ENCODE results near the gene CIB4.

CIB4 gene

GRCh38 chr2:26675651-26676255, 34.6 kb upstream of the CIB4 start:
- TF ChIP-seq, protein P1, sequence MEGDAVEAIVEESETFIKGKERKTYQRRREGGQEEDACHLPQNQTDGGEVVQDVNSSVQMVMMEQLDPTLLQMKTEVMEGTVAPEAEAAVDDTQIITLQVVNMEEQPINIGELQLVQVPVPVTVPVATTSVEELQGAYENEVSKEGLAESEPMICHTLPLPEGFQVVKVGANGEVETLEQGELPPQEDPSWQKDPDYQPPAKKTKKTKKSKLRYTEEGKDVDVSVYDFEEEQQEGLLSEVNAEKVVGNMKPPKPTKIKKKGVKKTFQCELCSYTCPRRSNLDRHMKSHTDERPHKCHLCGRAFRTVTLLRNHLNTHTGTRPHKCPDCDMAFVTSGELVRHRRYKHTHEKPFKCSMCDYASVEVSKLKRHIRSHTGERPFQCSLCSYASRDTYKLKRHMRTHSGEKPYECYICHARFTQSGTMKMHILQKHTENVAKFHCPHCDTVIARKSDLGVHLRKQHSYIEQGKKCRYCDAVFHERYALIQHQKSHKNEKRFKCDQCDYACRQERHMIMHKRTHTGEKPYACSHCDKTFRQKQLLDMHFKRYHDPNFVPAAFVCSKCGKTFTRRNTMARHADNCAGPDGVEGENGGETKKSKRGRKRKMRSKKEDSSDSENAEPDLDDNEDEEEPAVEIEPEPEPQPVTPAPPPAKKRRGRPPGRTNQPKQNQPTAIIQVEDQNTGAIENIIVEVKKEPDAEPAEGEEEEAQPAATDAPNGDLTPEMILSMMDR (IDR thresholded peaks at IDR 0.05; ENCODE audit: borderline replicate concordance, extremely low read depth, low read length, poor library complexity, severe bottlenecking) = no peak
- TF ChIP-seq EZH2 (IDR thresholded peaks at IDR 0.05; ENCODE audit: borderline replicate concordance, low read depth, low read length, severe bottlenecking) = no peak
- H3K4me1 ChIP-seq (ENCODE audit: insufficient read depth, low read length) = no peaks in the 10 kb centered on the region
- H3K36me3 ChIP-seq (ENCODE audit: insufficient read depth, low read length) = no peaks in the 10 kb centered on the region
- H3K9me3 ChIP-seq (ENCODE audit: insufficient read depth, low read length, severe bottlenecking) = peaks cover 3% of the 10 kb centered on the region
- peaks cover 3% of the 10 kb centered on the region for H3K27me3 ChIP-seq (ENCODE audit: insufficient read depth, low read length, poor library complexity)
- no peak overlapping the region for H3K9ac ChIP-seq (ENCODE audit: low read depth, low read length)
- ATAC-seq (ENCODE audit: insufficient read depth, low read depth) = no peak
- no peaks in the 10 kb centered on the region for H4K20me1 ChIP-seq (ENCODE audit: insufficient read depth, low read length)
- DNase-seq = no peak
- no peaks in the 10 kb centered on the region for H3K79me2 ChIP-seq (ENCODE audit: insufficient read depth, low read length)
- H2AFZ ChIP-seq (ENCODE audit: low read depth, low read length) = no peak overlapping the region
- H3K27ac ChIP-seq (ENCODE audit: low read length) = no peak overlapping the region
- no peak overlapping the region for H3K4me2 ChIP-seq (ENCODE audit: insufficient read depth, low read length)
- H3K4me3 ChIP-seq (ENCODE audit: low read depth in 1 of 2, low read length in 2 of 2) = no peak overlapping the region

DNA sequence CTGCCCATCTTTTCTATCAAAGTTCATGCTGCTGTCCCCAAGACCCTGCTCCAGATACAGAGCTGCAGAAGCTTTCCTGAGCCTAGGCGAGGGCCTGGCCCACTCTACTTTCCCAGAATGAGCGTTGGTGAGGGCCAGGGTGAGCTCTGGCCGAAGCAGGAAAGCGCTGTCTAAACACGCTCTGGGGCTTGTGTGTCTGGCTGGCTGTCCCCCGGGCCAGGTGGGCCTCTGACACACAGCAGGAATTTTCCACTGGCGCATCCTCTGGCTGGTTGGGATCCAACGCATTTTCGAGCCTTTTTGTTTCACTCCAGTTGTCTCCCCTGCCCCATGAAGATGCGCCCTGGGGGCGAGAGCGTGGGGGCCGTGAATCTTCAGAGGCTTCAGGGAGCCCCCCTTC, 33.6 kb upstream of the CIB4 start:
- H3K4me1 ChIP-seq (ENCODE audit: insufficient read depth, low read length) = no peaks in the 10 kb centered on the region
- H2AFZ ChIP-seq (ENCODE audit: low read depth, low read length) = no peak overlapping the region
- DNase-seq (no peak), ATAC-seq (ENCODE audit: insufficient read depth, low read depth) (no peak)
- H3K27me3 ChIP-seq (ENCODE audit: insufficient read depth, low read length, poor library complexity) = peaks cover 8% of the 10 kb centered on the region
- no peak overlapping the region for H3K27ac ChIP-seq (ENCODE audit: low read length)
- no peaks in the 10 kb centered on the region for H3K79me2 ChIP-seq (ENCODE audit: insufficient read depth, low read length)
- no peak overlapping the region for H3K9ac ChIP-seq (ENCODE audit: low read depth, low read length)
- no peaks in the 10 kb centered on the region for H3K36me3 ChIP-seq (ENCODE audit: insufficient read depth, low read length)
- H4K20me1 ChIP-seq (ENCODE audit: insufficient read depth, low read length) = no peaks in the 10 kb centered on the region
- no peak overlapping the region for H3K4me2 ChIP-seq (ENCODE audit: insufficient read depth, low read length)
- H3K4me3 ChIP-seq (ENCODE audit: low read depth in 1 of 2, low read length in 2 of 2) = no peak overlapping the region
- H3K9me3 ChIP-seq (ENCODE audit: insufficient read depth, low read length, severe bottlenecking) = peaks cover 3% of the 10 kb centered on the region
- TF ChIP-seq, protein P1 (IDR thresholded peaks at IDR 0.05; ENCODE audit: borderline replicate concordance, extremely low read depth, low read length, poor library complexity, severe bottlenecking) = no peak
- no peak for TF ChIP-seq EZH2 (IDR thresholded peaks at IDR 0.05; ENCODE audit: borderline replicate concordance, low read depth, low read length, severe bottlenecking)

GRCh38 chr2:26674002-26674751, 33.0 kb upstream of the CIB4 start:
- no peaks in the 10 kb centered on the region for H3K79me2 ChIP-seq (ENCODE audit: insufficient read depth, low read length)
- H3K4me2 ChIP-seq (ENCODE audit: insufficient read depth, low read length) = no peak overlapping the region
- ATAC-seq (ENCODE audit: insufficient read depth, low read depth) = no peak
- peaks cover 3% of the 10 kb centered on the region for H3K9me3 ChIP-seq (ENCODE audit: insufficient read depth, low read length, severe bottlenecking)
- H3K4me1 ChIP-seq (ENCODE audit: insufficient read depth, low read length) = no peaks in the 10 kb centered on the region
- H3K36me3 ChIP-seq (ENCODE audit: insufficient read depth, low read length) = no peaks in the 10 kb centered on the region
- DNase-seq = no peak
- H3K4me3 ChIP-seq (ENCODE audit: low read depth in 1 of 2, low read length in 2 of 2) = no peak overlapping the region
- peaks cover 5% of the 10 kb centered on the region for H3K27me3 ChIP-seq (ENCODE audit: insufficient read depth, low read length, poor library complexity)
- no peak for TF ChIP-seq EZH2 (IDR thresholded peaks at IDR 0.05; ENCODE audit: borderline replicate concordance, low read depth, low read length, severe bottlenecking)
- TF ChIP-seq, protein P1 (IDR thresholded peaks at IDR 0.05; ENCODE audit: borderline replicate concordance, extremely low read depth, low read length, poor library complexity, severe bottlenecking) = no peak
- no peaks in the 10 kb centered on the region for H4K20me1 ChIP-seq (ENCODE audit: insufficient read depth, low read length)
- no peak overlapping the region for H3K9ac ChIP-seq (ENCODE audit: low read depth, low read length)
- H3K27ac ChIP-seq (ENCODE audit: low read length) = no peak overlapping the region
- H2AFZ ChIP-seq (ENCODE audit: low read depth, low read length) = no peak overlapping the region

All from DND-41 (cell line).